ENCODE results near the gene SMCO1.
"Not testable (repeated sequence)": the region's sequence is repeated elsewhere in the genome, so short reads cannot be mapped to it uniquely, and the experiment has no call there.

The SMCO1 gene

GRCh38 chr3:196492080-196492479 is 23.1 kb downstream of the SMCO1 start:
- DNase-seq (ENCODE audit: low spot score): no peak

GRCh38 chr3:196489747-196490146 is 25.4 kb downstream of the SMCO1 start:
- no peak for DNase-seq (ENCODE audit: low spot score)

- DNase-seq (ENCODE audit: low spot score): no peak
These were observed 28.9 kb downstream of the SMCO1 start for GRCh38 chr3:196486263-196486662.

DNA sequence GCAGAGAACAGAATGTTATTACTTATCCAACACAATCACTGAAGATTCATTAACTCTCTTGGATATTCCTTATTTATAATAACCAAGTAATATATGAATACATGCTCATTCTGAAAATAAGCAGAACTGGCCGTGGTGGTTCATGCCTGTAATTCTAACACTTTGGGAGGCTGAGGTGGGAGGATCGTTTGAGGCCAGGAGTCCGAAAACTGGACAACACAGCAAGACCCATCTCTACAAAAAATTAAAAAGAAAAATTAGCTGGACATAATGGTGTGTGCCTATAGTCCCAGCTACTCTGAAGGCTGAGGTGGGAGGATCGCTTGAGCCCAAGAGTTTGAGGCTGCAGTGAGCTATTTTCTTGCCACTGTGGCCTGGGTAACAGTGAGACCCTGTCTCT is 37.5 kb downstream of the SMCO1 start:
- no peak for DNase-seq (ENCODE audit: low spot score)

DNA sequence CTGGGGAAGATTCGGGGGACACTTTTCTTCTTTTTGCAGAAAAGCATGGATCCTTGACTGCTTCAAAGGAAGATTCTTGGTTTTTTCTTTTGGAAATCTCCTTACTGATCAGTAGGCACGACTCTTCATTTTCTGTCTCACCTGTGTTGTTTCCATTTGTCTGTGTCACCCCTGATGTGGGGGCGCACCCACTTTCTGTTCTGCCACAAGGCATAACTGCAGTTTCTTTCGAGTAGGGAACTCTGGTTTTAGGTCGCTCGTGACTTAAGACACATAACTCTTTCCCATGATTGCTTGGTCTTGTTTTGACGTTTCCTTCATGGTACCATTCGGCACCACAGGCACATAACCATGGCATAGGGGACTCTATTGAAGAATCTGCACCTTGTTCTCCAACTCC is 42.9 kb downstream of the SMCO1 start:
- DNase-seq (ENCODE audit: low spot score): no peak

GRCh38 chr3:196471551-196471950 is 43.6 kb downstream of the SMCO1 start:
- no peak for DNase-seq (ENCODE audit: low spot score)

DNA sequence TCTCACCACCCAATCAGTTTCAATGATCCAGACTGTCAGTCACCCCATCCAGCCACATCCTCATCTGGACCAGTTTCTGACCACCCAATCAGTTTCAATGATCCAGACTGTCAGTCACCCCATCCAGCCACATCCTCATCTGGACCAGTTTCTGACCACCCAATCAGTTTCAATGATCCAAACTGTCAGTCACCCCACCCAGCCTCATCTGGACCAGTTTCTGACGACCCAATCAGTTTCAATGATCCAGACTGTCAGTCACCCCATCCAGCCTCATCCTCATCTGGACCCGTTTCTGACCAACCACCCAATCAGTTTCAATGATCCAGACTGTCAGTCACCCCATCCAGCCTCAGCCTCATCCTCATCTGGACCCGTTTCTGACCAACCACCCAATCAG is 45.0 kb downstream of the SMCO1 start:
- DNase-seq (ENCODE audit: low spot score): not testable (repeated sequence)

- no peak for DNase-seq (ENCODE audit: low spot score)
These were observed 51.3 kb downstream of the SMCO1 start for GRCh38 chr3:196463804-196464203.

DNA sequence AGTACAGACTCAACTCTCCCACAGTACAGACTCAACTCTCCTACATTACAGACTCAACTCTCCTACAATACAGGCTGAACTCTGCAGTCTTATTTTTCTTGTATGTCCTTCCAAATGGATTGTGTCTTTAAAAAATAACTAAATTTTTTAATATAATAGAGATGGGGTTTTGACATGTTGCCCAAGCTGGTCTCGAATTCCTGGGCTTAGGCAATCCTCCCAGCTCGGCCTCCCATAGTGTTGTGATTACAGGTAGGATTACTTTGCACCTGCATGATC is 51.7 kb downstream of the SMCO1 start:
- no peak for DNase-seq (ENCODE audit: low spot score)

DNA sequence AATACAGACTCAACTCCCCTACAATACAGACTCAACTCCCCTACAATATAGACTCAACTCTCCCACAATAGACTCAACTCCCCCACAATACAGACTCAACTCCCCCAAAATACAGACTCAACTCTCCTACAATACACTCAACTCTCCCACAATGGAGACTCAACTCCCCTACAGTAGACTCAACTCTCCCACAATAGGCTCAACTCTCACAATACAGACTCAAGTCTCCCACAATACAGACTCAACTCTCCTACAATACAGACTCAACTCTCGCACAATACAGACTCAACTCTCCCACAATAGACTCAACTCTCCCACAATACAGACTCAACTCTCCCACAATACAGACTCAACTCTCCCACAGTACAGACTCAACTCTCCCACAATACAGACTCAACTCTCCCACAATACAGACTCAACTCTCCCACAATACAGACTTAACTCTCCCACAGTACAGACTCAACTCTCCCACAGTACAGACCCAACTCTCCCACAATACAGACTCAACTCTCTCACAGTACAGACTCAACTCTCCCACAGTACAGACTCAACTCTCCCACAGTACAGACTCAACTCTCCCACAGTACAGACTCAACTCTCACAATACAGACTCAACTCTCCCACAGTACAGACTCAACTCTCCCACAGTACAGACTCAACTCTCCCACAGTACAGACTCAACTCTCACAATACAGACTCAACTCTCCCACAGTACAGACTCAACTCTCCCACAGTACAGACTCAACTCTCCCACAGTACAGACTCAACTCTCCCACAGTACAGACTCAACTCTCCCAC is 52.3 kb downstream of the SMCO1 start:
- DNase-seq (ENCODE audit: low spot score): not testable (repeated sequence)

GRCh38 chr3:196458063-196458462 is 57.1 kb downstream of the SMCO1 start:
- no peak for DNase-seq (ENCODE audit: low spot score)

DNA sequence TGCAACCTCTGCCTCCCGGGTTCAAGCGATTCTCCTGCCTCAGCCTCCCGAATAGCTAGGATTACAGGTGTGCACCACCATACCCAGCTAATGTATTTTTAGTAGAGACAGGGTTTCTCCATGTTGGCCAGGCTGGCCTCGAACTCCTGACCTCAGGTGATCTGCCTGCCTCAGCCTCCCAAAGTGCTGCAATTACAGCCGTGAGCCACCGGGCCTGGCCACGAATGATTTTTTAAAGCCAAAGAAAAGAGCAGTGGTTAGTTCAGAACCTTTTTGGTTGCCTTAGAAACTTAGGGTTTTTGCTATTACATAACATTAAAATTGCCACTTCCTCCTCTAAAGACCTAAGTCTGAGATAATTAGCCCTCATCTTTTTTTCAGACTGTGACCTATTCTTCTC is 57.7 kb downstream of the SMCO1 start:
- not testable (repeated sequence) for DNase-seq (ENCODE audit: low spot score)

Measured in kidney capillary endothelial cell (primary cell).